NK-92 (cell line): ENCODE measurements around the gene ZER1.
A peak's percentile ranks its signal among the peaks of the same experiment; 100 is the strongest.
"Not testable (repeated sequence)": the region's sequence is repeated elsewhere in the genome, so short reads cannot be mapped to it uniquely, and the experiment has no call there.

Source experiments
- DNase-seq: peaks from one replicate; lab custom pipeline; 2025; ENCODE audit not compliant: unreplicated experiment; lab: John Stamatoyannopoulos, UW

ZER1 gene

DNA sequence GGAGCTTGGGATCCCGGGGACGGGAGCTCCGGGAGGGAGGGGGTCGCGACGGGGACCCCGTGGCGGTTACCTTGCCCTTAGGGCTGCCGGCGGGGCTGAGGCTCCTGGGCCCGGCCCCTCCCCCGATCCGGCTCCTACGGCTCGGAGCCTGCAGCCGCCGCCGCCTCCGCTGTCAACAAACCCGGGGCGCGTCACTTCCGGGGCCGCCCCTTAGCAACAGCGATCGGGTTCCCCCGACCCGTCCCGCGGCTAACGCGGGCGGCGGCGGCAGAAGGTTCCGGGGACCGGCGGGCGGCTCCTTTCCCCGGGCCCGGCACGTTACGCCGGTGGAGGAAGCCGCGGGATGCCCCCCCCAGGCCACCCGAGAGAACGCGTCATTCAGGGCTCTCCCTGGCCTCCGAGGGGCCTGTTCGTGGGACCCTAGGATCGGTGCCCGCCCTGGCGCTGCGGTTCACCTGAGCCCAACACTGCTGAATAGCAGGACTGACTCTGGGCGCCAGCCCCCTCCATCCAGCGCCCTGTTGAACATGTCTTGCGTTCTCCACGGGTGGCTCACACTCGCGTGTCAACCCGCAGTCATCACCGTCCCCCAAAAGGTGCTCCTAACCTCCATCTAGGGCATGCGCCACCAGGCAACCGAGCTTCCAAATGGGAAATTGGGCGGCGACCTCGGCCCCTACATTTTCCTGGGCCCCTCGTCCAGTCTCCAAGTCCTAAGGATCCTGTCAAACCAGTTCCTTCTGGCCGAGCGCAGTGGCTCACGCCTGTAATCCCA lies at the start of gene ZER1:
ZER1 (minus strand) TSS at position 183 of the 775 bp plus-strand sequence. CDS start 16,362 bp downstream, outside the sequence.
- peak; percentile 36 for DNase-seq

DNA sequence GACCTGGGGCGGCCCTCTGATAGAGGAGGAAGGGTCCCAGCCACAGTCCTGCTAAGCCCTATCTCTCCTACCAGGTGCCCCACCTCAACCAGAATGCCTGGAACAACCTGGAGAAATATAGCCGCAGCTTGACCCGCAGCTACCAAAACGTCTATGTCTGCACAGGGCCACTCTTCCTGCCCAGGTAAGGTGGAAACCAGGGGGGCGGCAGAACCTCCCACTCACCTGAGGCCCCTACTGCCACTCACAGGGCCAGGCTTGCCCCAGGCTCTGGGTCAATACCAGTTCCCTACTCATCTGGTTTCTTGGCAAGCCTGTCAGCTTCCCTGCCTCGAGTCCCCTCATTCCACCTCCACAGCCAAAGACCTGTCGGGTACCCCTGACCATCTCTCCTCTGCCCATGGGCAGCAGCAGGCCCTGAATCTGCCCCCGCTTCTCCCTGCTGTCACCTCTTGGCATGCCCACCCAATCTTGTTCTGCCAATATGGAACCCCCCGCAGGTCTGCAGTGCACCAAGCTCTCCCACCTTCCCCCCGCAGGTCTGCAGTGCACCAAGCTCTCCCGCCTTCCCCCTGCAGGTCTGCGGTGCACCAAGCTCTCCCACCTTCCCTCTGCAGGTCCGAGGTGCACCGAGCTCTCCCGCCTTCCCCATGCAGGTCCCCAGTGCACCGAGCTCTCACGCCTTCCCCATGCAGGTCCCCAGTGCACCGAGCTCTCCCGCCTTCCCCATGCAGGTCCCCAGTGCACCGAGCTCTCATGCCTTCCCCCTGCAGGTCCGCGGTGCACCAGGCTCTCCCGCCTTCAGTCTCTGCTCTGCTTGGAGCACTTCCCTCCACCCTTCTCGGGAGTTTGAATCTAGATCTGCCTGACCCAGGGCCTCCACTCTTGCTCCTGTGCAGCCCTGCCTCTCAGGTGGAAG lies 49.2 kb upstream of the ZER1 start:
- DNase-seq, result no peak

GRCh38 chr9:128819716-128820664 lies 48.3 kb upstream of the ZER1 start:
- DNase-seq, result no peak

- no peak for DNase-seq
Measured at GRCh38 chr9:128818839-128819715, 47.4 kb upstream of the ZER1 start.

DNA sequence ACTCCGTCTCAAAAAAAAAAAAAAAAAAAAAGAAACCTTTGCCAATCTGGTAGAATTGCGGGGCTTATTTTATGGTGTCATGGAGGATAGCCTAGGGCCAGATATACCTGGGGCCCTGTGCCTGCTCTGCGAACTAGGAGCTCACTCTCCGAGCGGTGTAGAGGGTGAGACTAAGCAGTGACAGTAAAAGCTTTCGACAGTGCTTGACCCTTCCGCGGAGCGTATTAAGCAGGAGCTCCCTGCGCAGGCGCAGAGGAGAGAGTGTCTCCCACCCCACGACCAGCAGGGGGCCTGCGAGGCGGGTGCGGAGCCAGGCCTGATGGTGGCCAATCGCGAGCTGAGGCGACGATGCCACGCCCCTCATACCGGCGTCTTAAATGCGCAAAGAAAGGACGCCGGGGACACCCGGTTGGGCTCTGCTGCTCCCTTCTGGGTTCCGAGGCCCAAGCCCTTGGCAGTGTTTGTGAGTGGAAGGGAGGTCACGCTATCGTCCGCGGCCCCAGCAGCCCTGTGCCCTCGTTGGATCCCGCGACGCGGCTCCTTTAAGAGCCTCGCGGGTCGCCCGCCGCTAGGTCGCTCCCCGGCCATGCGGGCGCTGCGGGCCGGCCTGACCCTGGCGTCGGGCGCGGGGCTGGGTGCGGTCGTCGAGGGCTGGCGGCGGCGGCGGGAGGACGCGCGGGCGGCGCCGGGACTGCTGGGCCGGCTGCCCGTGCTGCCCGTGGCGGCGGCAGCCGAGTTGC lies 46.5 kb upstream of the ZER1 start, which contains the start of gene ENDOG:
ENDOG (plus strand) TSS at position 402 of the 740 bp plus-strand sequence; CDS start at position 587, 185 bp downstream.
- DNase-seq, result peak; percentile 82

- DNase-seq, result no peak
Measured at GRCh38 chr9:128810873-128811272, 39.1 kb upstream of the ZER1 start.

GRCh38 chr9:128809831-128810230 lies 38.1 kb upstream of the ZER1 start:
- DNase-seq, result no peak

DNA sequence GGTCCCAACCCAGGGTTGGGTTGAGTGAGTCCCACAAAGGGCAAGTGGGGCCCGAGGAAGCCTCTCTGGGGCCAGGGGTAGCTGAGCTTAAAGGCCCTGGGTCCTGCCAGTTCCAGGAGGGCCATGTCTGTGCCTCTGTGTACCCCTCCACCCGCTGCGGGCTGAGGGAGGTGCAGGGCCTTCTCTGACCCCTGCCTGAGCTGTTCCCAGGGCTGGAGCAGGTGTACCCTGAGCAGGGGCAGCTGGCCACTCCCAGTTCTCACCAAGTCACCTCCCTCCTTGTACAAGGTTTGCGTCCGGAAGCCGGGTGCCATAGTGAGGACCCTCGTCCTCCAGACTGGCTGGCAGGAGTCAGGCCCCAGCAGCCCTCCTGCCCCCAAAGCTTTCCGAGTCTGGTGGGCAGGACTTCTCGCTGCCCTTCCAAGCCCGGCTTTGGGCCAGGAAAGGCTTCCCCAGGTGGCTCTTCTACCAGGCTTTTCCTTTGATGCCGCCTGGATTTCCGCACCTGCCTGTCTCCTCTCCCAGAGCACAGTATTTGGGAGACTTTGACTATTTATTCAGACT lies 37.4 kb upstream of the ZER1 start:
- DNase-seq, result no peak

- no peak for DNase-seq
Measured at GRCh38 chr9:128808543-128808942, 36.8 kb upstream of the ZER1 start.

DNA sequence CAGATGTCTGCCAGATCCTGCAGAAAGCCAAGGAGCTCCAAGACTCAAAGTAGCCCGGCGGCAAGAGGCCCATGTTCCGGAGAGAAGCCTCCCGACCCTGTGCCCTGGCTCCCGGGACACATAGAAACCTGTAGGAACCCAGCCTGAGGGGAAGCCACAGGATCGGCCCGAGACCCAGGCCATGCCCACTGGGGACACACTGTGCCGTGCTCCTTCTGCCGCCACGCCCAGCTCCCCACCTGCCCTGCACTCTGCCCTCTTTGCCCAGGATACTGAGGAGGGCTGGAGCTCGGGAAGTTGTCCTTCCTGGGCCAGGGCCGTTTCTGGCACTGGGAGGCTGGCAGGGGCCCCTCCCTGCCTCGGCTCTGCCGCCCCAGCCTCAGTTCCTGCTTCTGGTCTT lies 36.1 kb upstream of the ZER1 start:
- no peak for DNase-seq

DNA sequence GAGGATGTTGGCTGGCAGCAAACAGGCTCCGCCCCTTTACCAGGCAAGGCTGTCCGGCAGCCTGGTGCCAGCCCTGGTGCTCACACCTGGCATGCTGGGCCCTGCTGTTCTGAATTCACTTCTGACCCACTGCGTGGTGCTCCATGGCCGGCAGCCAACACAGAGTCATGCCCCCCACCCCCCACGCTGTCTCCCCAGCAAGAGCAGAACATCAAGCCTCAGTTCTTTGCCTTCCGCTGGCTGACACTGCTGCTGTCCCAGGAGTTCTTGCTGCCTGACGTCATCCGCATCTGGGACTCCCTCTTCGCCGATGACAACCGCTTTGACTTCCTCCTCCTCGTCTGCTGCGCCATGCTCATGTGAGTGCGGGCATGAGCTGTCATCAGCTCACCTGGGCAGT lies 33.9 kb upstream of the ZER1 start:
- DNase-seq, result no peak

- no peak for DNase-seq
Measured at GRCh38 chr9:128802482-128802881, 30.8 kb upstream of the ZER1 start.

DNA sequence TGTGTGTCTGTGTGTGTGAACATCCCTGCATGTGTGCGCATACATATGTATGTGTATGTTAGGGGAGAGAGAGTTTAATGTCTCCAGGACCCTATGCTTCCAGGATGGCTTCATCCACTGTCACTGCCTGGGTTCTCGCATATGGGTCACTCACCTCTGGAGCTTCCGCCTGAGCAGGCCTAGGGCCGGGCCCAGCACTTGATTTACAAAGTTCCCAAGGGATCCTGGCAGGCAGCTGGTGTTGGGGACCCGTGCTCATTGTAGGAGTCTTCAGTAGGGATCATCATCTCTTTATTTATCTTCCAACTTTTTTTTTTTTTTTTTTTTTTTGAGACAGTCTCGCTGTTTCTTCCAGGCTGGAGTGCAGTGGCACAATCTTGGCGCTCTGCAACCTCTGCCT lies 28.3 kb upstream of the ZER1 start:
- DNase-seq, result no peak

GRCh38 chr9:128798896-128799295 lies 27.2 kb upstream of the ZER1 start:
- no peak for DNase-seq

GRCh38 chr9:128794961-128795360 lies 23.2 kb upstream of the ZER1 start:
- DNase-seq, result not testable (repeated sequence)

DNA sequence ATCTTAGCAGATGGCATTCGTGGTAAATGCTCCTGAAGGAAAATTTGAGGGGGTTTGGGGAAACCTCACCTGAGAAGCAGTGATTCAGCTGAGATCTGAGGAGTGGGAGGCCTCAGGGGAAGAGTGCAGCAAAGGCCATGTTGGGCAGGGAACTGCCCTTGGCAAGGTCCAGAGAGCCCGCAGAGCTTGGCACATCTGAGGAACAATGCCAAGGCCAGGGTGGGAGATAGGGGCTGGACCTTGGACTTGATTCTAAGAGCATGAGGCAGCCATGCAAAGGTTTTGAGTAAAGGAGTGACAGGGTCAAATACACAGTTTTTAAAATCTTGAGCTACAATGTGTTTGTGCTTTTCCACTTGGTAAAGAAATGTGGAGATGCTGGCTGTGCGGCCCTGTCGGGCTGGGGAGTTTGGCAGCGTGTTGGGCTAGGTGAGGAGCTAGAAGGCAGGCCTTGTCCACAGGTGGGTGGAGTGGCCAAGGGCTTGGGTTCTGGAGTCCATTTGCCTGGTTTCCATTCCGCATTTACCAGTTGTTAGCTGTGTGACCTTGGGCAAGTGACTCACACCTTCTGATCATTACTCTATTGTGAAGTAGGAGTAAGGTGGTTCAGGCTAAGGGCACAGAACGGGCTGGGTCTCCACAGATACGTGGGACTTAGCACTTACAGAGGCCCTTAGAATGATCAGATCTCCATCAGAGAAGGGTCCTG lies 21.4 kb upstream of the ZER1 start:
- DNase-seq, result no peak

DNA sequence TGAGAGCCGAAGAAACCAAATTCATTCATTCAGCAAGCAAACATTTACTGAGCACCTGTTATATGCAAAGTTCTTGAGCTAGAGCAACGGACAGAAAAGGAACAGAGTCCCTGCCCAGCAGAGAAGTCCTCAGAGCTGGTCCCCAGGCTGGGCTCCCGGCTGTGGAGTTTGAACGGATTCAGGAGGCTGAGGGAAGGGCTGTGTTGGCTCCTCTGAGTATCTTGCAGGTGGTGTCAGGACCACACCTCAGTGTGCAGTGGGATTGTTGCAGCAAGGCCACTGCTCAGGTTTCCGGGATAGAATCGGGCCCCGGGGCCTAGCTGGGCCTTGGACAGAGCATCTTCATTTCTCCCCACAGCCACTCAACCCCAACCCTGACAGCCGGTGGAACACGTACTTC lies 20.4 kb upstream of the ZER1 start:
- DNase-seq, result no peak

GRCh38 chr9:128790536-128790935 lies 18.8 kb upstream of the ZER1 start:
- DNase-seq, result no peak
